ENCODE results near the gene MTHFD1L.

- TF ChIP-seq, protein P1, sequence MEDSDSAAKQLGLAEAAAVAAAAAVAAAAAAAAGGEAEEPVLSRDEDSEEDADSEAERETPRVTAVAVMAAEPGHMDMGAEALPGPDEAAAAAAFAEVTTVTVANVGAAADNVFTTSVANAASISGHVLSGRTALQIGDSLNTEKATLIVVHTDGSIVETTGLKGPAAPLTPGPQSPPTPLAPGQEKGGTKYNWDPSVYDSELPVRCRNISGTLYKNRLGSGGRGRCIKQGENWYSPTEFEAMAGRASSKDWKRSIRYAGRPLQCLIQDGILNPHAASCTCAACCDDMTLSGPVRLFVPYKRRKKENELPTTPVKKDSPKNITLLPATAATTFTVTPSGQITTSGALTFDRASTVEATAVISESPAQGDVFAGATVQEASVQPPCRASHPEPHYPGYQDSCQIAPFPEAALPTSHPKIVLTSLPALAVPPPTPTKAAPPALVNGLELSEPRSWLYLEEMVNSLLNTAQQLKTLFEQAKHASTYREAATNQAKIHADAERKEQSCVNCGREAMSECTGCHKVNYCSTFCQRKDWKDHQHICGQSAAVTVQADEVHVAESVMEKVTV (CRISPR knock-in tag; IDR thresholded peaks at IDR 0.05), result no peak
- TF ChIP-seq KLF16 (IDR thresholded peaks at IDR 0.05), result no peak
- no peak for TF ChIP-seq ZNF324 (CRISPR knock-in tag; IDR thresholded peaks at IDR 0.05)
- no peak for TF ChIP-seq FOXK1 (CRISPR knock-in tag; IDR thresholded peaks at IDR 0.05; ENCODE audit: borderline replicate concordance)
- TF ChIP-seq EZH2 (IDR thresholded peaks at IDR 0.05; ENCODE audit: borderline replicate concordance, low read depth, low read length), result no peak
- TF ChIP-seq EP300 (IDR thresholded peaks at IDR 0.05; ENCODE audit: low read length), result no peak
- no peak for TF ChIP-seq FOXJ3 (CRISPR knock-in tag; IDR thresholded peaks at IDR 0.05)
- TF ChIP-seq CBX2 (IDR thresholded peaks at IDR 0.05; ENCODE audit: insufficient read depth, low read length, poor library complexity, severe bottlenecking), result no peak
- TF ChIP-seq ESRRA (IDR thresholded peaks at IDR 0.05; ENCODE audit: borderline replicate concordance, low read depth), result no peak
Observed at GRCh38 chr6:150902142-150902776, 36.8 kb downstream of the MTHFD1L start.

Measured in K562 (cell line).